WTC11 (cell line): ENCODE results near the gene PAXIP1. TPM values are rescaled to one million over a fixed set of nuclear protein-coding genes. Genes with fewer than 3 reads are reported as not detected.

Experiments
- ATAC-seq: fragments of 200-7000 bp; cut with Tn5 transposase; 2 replicates; pipeline ENCODE4 v1.10.0; 2021; ENCODE audit warnings: mild to moderate bottlenecking, moderate library complexity
- CTCF ChIA-PET: fragments of 300-600 bp; sonication (Branson Sonifier 250); formaldehyde crosslinking; loops from one replicate; lab custom pipeline; 2021; ENCODE audit warnings: antibody characterized with exemption; lab: Charles Lee
- POLR2A ChIA-PET: fragments of 350-600 bp; sonication (Branson Sonifier 250); formaldehyde crosslinking; loops from one replicate; lab custom pipeline; 2021; ENCODE audit warnings: antibody characterized with exemption; lab: Charles Lee
- DNase-seq: peaks from one replicate; pipeline ENCODE4 v3.0.0; 2021; ENCODE audit warnings: low spot score
- H3K27ac Mint-ChIP-seq: 2 replicates; pipeline ENCODE4 v1.8.0; 2021; ENCODE audit warnings: mixed read lengths
- H3K27me3 Mint-ChIP-seq: 2 replicates; pipeline ENCODE4 v1.8.0; 2021; ENCODE audit warnings: low read depth, mild to moderate bottlenecking, moderate library complexity, mixed read lengths
- H3K36me3 Mint-ChIP-seq: 2 replicates; pipeline ENCODE4 v1.8.0; 2021; ENCODE audit warnings: mixed read lengths
- H3K4me1 Mint-ChIP-seq: 2 replicates; pipeline ENCODE4 v1.8.0; 2022; ENCODE audit warnings: mixed read lengths
- H3K4me3 Mint-ChIP-seq: 2 replicates; pipeline ENCODE4 v1.8.0; 2021; ENCODE audit warnings: mild to moderate bottlenecking, moderate library complexity, mixed read lengths
- H3K9me3 Mint-ChIP-seq: 2 replicates; pipeline ENCODE4 v1.8.0; 2021; ENCODE audit warnings: mixed read lengths
- ATF1 ChIP-seq: sonication (generic); formaldehyde crosslinking; IDR thresholded peaks from 2 replicates; pipeline ENCODE4 v1.8.1; 2023; ENCODE audit warnings: mild to moderate bottlenecking, moderate library complexity, missing genetic modification reagents
- ETV6 ChIP-seq: sonication (generic); formaldehyde crosslinking; IDR thresholded peaks from 2 replicates; pipeline ENCODE4 v1.8.1; 2022; ENCODE audit warnings: mild to moderate bottlenecking, missing genetic modification reagents
- FOXP1 ChIP-seq: sonication (generic); formaldehyde crosslinking; IDR thresholded peaks from 2 replicates; pipeline ENCODE4 v1.8.0; 2022; ENCODE audit warnings: missing genetic modification reagents, mild to moderate bottlenecking, moderate library complexity, borderline replicate concordance
- GABPB1 ChIP-seq: sonication (generic); formaldehyde crosslinking; IDR thresholded peaks from 2 replicates; pipeline ENCODE4 v1.8.1; 2023; ENCODE audit warnings: mild to moderate bottlenecking, missing genetic modification reagents
- GTF2I ChIP-seq: fragments of 250-450 bp; sonication (Bioruptor Pico); conservative IDR thresholded peaks from 2 replicates; pipeline ENCODE4 v1.4.0; 2021; ENCODE audit warnings: mild to moderate bottlenecking
- MXD4 ChIP-seq: fragments of 250-450 bp; sonication (Bioruptor Pico); IDR thresholded peaks from 2 replicates; pipeline ENCODE4 v1.8.0; 2021; ENCODE audit warnings: mild to moderate bottlenecking, moderate library complexity, borderline replicate concordance
- MYBL2 ChIP-seq: sonication (generic); formaldehyde crosslinking; IDR thresholded peaks from 2 replicates; pipeline ENCODE4 v1.8.1; 2023; ENCODE audit warnings: mild to moderate bottlenecking, moderate library complexity, missing genetic modification reagents
- NR2C2 ChIP-seq: sonication (generic); formaldehyde crosslinking; IDR thresholded peaks from 2 replicates; pipeline ENCODE4 v1.8.0; 2022; ENCODE audit warnings: mild to moderate bottlenecking, missing genetic modification reagents
- PRRX2 ChIP-seq: fragments of 250-450 bp; sonication (Bioruptor Pico); IDR thresholded peaks from 2 replicates; pipeline ENCODE4 v1.8.0; 2021; ENCODE audit warnings: mild to moderate bottlenecking
- RORB ChIP-seq: fragments of 250-450 bp; sonication (Bioruptor Pico); IDR thresholded peaks from 2 replicates; pipeline ENCODE4 v1.9.0; 2021; ENCODE audit warnings: mild to moderate bottlenecking
- ZNF121 ChIP-seq: sonication (generic); formaldehyde crosslinking; IDR thresholded peaks from 2 replicates; pipeline ENCODE4 v1.8.0; 2023; ENCODE audit warnings: missing genetic modification reagents
- ZNF232 ChIP-seq: sonication (generic); formaldehyde crosslinking; IDR thresholded peaks from 2 replicates; pipeline ENCODE4 v1.8.0; 2022; ENCODE audit warnings: mild to moderate bottlenecking, missing genetic modification reagents
- ZNF396 ChIP-seq: fragments of 250-450 bp; sonication (Bioruptor Pico); IDR thresholded peaks from 2 replicates; pipeline ENCODE4 v1.8.0; 2021; ENCODE audit warnings: mild to moderate bottlenecking, moderate library complexity, borderline replicate concordance
- total RNA-seq: library from RNA; stranded (reverse); gene quantifications from 3 replicates; pipeline ENCODE4 v1.2.3, GENCODE V29; 2021
- TF ChIP-seq, protein P1 (sequence below): sonication (generic); formaldehyde crosslinking; IDR thresholded peaks from 2 replicates; pipeline ENCODE4 v1.8.0; 2022; ENCODE audit warnings: mild to moderate bottlenecking, missing genetic modification reagents
- TF ChIP-seq, protein P2 (sequence below): sonication (generic); formaldehyde crosslinking; IDR thresholded peaks from 2 replicates; pipeline ENCODE4 v1.8.1; 2023; ENCODE audit warnings: mild to moderate bottlenecking, moderate library complexity, missing genetic modification reagents
- TF ChIP-seq, protein P3 (sequence below): sonication (generic); formaldehyde crosslinking; IDR thresholded peaks from 2 replicates; pipeline ENCODE4 v1.8.1; 2022; ENCODE audit warnings: low read depth, mild to moderate bottlenecking, moderate library complexity, missing genetic modification reagents, borderline replicate concordance
- TF ChIP-seq, protein P4 (sequence below): fragments of 250-450 bp; sonication (Bioruptor Pico); conservative IDR thresholded peaks from 2 replicates; pipeline ENCODE4 v1.9.0; 2021; ENCODE audit warnings: mild to moderate bottlenecking
- TF ChIP-seq, protein P5 (sequence below): fragments of 250-450 bp; sonication (Bioruptor Pico); IDR thresholded peaks from 2 replicates; pipeline ENCODE4 v1.9.0; 2021; ENCODE audit warnings: mild to moderate bottlenecking
- TF ChIP-seq, protein P6 (sequence below): sonication (generic); formaldehyde crosslinking; IDR thresholded peaks from 2 replicates; pipeline ENCODE4 v1.8.0; 2022; ENCODE audit warnings: mild to moderate bottlenecking, missing genetic modification reagents
- TF ChIP-seq, protein P7 (sequence below): sonication (generic); formaldehyde crosslinking; IDR thresholded peaks from 2 replicates; pipeline ENCODE4 v1.8.1; 2023; ENCODE audit warnings: mild to moderate bottlenecking, missing genetic modification reagents, moderate library complexity

The PAXIP1 gene
- total RNA-seq, 1 experiment from 2014 or later: 34.1 TPM

DNA sequence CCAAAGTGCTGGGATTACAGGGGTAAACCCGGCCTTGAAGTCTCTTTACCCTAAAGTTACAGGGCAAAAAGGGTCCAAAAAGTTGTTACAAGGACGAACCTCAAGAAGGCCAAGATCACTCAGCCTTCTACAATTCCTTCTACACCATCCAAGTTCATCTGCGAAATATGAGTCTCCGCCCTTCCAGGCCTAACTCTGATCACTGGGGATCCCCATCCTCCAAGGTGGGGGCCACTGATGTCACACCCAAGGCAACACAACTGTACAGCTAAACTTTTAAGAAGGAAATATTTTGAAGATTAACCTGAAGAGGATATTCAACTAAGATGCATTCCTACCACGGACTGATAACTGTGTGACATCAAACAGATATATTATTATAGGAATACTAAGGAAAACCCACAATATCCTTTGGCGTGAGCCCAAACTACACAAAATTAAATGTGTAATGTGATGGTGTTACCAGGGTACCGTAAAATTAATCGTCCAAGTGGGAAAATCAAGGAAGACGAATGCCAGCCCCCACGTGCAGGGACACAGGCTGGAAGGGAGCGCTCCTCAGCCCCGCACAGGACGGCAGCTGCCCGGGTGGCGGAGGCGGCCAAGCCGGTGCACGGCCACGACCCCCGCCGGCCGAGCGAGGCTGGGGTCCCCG is 1.0 kb downstream of the PAXIP1 start:
- no peaks in the 10 kb centered on the region for H3K9me3 Mint-ChIP-seq
- DNase-seq (no peak), ATAC-seq (no peak; the same call in 1 of the 2 replicates)
- ChIA-PET CTCF (interaction anchor here (0.6 to 1.6 kb wide), 2 partner anchors 57 to 343 kb away, joined by 3 to 4 read pairs; no protein-coding TSS in a partner anchor), POLR2A (no interaction called here)
- peak overlapping the region; percentile 32; the same call in 1 of the 2 replicates for H3K27ac Mint-ChIP-seq
- peaks cover 9% of the 10 kb centered on the region for H3K36me3 Mint-ChIP-seq
- TF ChIP-seq ETV6 (CRISPR knock-in tag) (no peak), MXD4 (no peak), RORB (no peak), PRRX2 (CRISPR knock-in tag) (no peak), GTF2I (no peak), ZNF232 (no peak), ATF1 (no peak), MYBL2 (CRISPR knock-in tag) (no peak)
- TF ChIP-seq, protein P1, sequence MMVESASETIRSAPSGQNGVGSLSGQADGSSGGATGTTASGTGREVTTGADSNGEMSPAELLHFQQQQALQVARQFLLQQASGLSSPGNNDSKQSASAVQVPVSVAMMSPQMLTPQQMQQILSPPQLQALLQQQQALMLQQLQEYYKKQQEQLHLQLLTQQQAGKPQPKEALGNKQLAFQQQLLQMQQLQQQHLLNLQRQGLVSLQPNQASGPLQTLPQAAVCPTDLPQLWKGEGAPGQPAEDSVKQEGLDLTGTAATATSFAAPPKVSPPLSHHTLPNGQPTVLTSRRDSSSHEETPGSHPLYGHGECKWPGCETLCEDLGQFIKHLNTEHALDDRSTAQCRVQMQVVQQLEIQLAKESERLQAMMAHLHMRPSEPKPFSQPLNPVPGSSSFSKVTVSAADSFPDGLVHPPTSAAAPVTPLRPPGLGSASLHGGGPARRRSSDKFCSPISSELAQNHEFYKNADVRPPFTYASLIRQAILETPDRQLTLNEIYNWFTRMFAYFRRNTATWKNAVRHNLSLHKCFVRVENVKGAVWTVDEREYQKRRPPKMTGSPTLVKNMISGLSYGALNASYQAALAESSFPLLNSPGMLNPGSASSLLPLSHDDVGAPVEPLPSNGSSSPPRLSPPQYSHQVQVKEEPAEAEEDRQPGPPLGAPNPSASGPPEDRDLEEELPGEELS: no peak
- TF ChIP-seq, protein P2, sequence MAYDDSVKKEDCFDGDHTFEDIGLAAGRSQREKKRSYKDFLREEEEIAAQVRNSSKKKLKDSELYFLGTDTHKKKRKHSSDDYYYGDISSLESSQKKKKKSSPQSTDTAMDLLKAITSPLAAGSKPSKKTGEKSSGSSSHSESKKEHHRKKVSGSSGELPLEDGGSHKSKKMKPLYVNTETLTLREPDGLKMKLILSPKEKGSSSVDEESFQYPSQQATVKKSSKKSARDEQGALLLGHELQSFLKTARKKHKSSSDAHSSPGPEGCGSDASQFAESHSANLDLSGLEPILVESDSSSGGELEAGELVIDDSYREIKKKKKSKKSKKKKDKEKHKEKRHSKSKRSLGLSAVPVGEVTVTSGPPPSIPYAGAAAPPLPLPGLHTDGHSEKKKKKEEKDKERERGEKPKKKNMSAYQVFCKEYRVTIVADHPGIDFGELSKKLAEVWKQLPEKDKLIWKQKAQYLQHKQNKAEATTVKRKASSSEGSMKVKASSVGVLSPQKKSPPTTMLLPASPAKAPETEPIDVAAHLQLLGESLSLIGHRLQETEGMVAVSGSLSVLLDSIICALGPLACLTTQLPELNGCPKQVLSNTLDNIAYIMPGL (CRISPR knock-in tag): no peak
- TF ChIP-seq, protein P3, sequence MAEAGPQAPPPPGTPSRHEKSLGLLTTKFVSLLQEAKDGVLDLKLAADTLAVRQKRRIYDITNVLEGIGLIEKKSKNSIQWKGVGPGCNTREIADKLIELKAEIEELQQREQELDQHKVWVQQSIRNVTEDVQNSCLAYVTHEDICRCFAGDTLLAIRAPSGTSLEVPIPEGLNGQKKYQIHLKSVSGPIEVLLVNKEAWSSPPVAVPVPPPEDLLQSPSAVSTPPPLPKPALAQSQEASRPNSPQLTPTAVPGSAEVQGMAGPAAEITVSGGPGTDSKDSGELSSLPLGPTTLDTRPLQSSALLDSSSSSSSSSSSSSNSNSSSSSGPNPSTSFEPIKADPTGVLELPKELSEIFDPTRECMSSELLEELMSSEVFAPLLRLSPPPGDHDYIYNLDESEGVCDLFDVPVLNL: no peak
- TF ChIP-seq, protein P4, sequence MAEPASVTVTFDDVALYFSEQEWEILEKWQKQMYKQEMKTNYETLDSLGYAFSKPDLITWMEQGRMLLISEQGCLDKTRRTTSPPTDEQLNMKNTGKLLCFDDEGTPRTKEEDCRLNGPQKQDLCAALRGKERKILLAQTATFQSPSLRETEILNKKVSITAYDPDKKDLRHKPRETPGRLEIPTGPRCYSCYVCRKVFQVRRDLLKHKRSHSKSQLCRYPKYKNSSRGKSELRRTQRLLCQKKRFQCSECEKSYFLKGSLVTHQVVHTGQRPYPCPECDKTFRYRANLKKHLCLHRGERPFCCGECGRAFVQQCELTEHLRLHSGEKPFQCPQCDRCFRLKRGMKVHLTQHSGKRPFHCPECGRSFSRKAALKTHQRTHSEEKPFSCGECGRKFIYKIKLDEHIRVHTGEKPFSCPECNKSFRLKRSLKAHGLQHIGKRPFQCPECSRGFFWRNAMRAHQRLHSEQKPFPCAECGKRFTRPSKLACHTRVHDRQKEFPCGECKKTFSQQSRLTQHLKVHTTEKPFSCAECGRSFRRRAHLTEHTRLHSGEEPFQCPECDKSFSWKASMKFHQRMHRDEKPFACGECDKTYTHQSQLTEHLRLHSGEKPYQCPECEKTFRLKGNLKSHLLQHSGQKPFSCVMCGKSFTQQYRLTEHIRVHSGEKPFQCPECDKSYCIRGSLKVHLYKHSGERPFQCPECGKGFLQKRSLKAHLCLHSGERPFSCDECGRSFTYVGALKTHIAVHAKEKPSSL (CRISPR knock-in tag): no peak
- TF ChIP-seq, protein P5, sequence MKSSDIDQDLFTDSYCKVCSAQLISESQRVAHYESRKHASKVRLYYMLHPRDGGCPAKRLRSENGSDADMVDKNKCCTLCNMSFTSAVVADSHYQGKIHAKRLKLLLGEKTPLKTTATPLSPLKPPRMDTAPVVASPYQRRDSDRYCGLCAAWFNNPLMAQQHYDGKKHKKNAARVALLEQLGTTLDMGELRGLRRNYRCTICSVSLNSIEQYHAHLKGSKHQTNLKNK (CRISPR knock-in tag): no peak
- H3K4me1 Mint-ChIP-seq: peaks cover 24% of the 10 kb centered on the region
- no peak overlapping the region for H3K4me3 Mint-ChIP-seq
- H3K27me3 Mint-ChIP-seq: no peaks in the 10 kb centered on the region

DNA sequence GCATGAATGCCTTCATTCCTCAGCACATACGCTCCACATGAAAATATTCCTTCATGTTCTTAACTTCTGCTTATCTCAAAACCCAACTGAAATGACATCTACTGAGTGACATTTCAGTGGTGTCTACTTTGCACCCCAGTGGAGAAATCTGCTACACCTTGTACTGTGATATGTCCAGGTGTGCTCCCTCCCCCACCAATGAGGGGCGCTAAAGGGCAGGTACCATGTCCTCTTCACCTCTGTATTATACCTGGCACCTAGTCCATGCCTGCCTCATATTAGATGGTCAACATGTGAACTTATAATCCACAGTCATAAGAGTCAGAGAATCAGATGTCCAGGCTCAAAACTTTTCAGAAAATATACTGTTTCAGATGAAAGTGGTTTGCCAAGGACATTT is 2.1 kb downstream of the PAXIP1 start:
- H3K36me3 Mint-ChIP-seq: peaks cover 18% of the 10 kb centered on the region
- ChIA-PET CTCF (no interaction called here), POLR2A (interaction anchor here (0.6 to 0.7 kb wide), 2 partner anchors 15 to 192 kb away, joined by 3 read pairs; no protein-coding TSS in a partner anchor)
- no peak overlapping the region for H3K4me3 Mint-ChIP-seq
- no peak overlapping the region for H3K27ac Mint-ChIP-seq
- no peaks in the 10 kb centered on the region for H3K27me3 Mint-ChIP-seq
- DNase-seq (peak; percentile 46), ATAC-seq (peak; percentile 9; the same call in 1 of the 2 replicates)
- H3K4me1 Mint-ChIP-seq: peaks cover 34% of the 10 kb centered on the region
- TF ChIP-seq, protein P4 (CRISPR knock-in tag): no peak
- TF ChIP-seq ATF1 (no peak), NR2C2 (no peak), ZNF121 (CRISPR knock-in tag) (no peak), FOXP1 (CRISPR knock-in tag) (no peak), PRRX2 (CRISPR knock-in tag) (no peak), ZNF396 (CRISPR knock-in tag) (no peak), GABPB1 (CRISPR knock-in tag) (no peak)
- TF ChIP-seq, protein P6, sequence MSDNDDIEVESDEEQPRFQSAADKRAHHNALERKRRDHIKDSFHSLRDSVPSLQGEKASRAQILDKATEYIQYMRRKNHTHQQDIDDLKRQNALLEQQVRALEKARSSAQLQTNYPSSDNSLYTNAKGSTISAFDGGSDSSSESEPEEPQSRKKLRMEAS (CRISPR knock-in tag): no peak
- TF ChIP-seq, protein P7, sequence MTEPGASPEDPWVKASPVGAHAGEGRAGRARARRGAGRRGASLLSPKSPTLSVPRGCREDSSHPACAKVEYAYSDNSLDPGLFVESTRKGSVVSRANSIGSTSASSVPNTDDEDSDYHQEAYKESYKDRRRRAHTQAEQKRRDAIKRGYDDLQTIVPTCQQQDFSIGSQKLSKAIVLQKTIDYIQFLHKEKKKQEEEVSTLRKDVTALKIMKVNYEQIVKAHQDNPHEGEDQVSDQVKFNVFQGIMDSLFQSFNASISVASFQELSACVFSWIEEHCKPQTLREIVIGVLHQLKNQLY (CRISPR knock-in tag): no peak
- H3K9me3 Mint-ChIP-seq: no peaks in the 10 kb centered on the region
